ENCODE data around the gene PCDH9. TPM values are rescaled to one million over a fixed set of nuclear protein-coding genes. Genes with fewer than 3 reads are reported as not detected.

PCDH9 gene
- total RNA-seq, 2 experiments from 2014 or later = 0.14 to 0.21 TPM

- ChIA-PET CTCF (no interaction called here), POLR2A (no interaction called here)
- Mint-ChIP-seq H3K27ac (no peak overlapping the region), H3K9me3 (ENCODE audit: low read depth) (no peaks in the 10 kb centered on the region), H3K4me3 (no peak overlapping the region), H3K4me1 (no peaks in the 10 kb centered on the region), H3K36me3 (ENCODE audit: low read depth) (no peaks in the 10 kb centered on the region), H3K27me3 (no peaks in the 10 kb centered on the region)
- intact Hi-C loops (cut with DNase I, micrococcal nuclease) = no loop called here
- ATAC-seq (no peak), DNase-seq (no peak)
These were observed 36.2 kb downstream of the PCDH9 start for GRCh38 chr13:67193979-67194378.

GRCh38 chr13:67192751-67193150 is 37.4 kb downstream of the PCDH9 start:
- DNase-seq = no peak
- intact Hi-C loops (cut with DNase I, micrococcal nuclease) = no loop called here
- Mint-ChIP-seq H3K4me1 (no peaks in the 10 kb centered on the region), H3K9me3 (ENCODE audit: low read depth) (no peaks in the 10 kb centered on the region), H3K27ac (no peak overlapping the region), H3K36me3 (ENCODE audit: low read depth) (no peaks in the 10 kb centered on the region), H3K27me3 (no peaks in the 10 kb centered on the region), H3K4me3 (no peak overlapping the region)
- no peak for ATAC-seq
- CTCF ChIA-PET = no interaction called here
- POLR2A ChIA-PET = no interaction called here

- no peaks in the 10 kb centered on the region for H3K36me3 Mint-ChIP-seq (ENCODE audit: low read depth)
- H3K27ac Mint-ChIP-seq = no peak overlapping the region
- DNase-seq = no peak
- no peaks in the 10 kb centered on the region for H3K9me3 Mint-ChIP-seq (ENCODE audit: low read depth)
- H3K27me3 Mint-ChIP-seq = no peaks in the 10 kb centered on the region
- intact Hi-C loops (cut with DNase I, micrococcal nuclease) = no loop called here
- no peak overlapping the region for H3K4me3 Mint-ChIP-seq
- POLR2A ChIA-PET = no interaction called here
- CTCF ChIA-PET = interaction anchor here (0.7 kb wide), 1 partner anchor 693 kb away, joined by 3 read pairs; no protein-coding TSS in a partner anchor
- ATAC-seq = no peak
- peaks cover 4% of the 10 kb centered on the region for H3K4me1 Mint-ChIP-seq
These were observed 43.1 kb downstream of the PCDH9 start for GRCh38 chr13:67186995-67187569.

- Mint-ChIP-seq H3K9me3 (ENCODE audit: low read depth) (no peaks in the 10 kb centered on the region), H3K36me3 (ENCODE audit: low read depth) (no peaks in the 10 kb centered on the region), H3K4me3 (no peak overlapping the region), H3K27me3 (no peaks in the 10 kb centered on the region), H3K27ac (no peak overlapping the region), H3K4me1 (peaks cover 4% of the 10 kb centered on the region)
- intact Hi-C loops (cut with DNase I, micrococcal nuclease) = no loop called here
- ATAC-seq (no peak), DNase-seq (no peak)
- ChIA-PET POLR2A (no interaction called here), CTCF (no interaction called here)
These were observed 45.9 kb downstream of the PCDH9 start for GRCh38 chr13:67184247-67184646.

GRCh38 chr13:67183151-67183550 is 47.0 kb downstream of the PCDH9 start:
- DNase-seq (no peak), ATAC-seq (no peak)
- Mint-ChIP-seq H3K27ac (no peak overlapping the region), H3K36me3 (ENCODE audit: low read depth) (no peaks in the 10 kb centered on the region), H3K9me3 (ENCODE audit: low read depth) (no peaks in the 10 kb centered on the region), H3K4me3 (no peak overlapping the region), H3K4me1 (peaks cover 4% of the 10 kb centered on the region), H3K27me3 (no peaks in the 10 kb centered on the region)
- CTCF ChIA-PET = no interaction called here
- POLR2A ChIA-PET = interaction anchor here (0.6 kb wide), 1 partner anchor 20 kb away, joined by 7 read pairs; no protein-coding TSS in a partner anchor
- intact Hi-C loops (cut with DNase I, micrococcal nuclease) = no loop called here

GRCh38 chr13:67175836-67176459 is 54.2 kb downstream of the PCDH9 start:
- intact Hi-C loops (cut with DNase I, micrococcal nuclease) = no loop called here
- H3K4me1 Mint-ChIP-seq = no peaks in the 10 kb centered on the region
- H3K4me3 Mint-ChIP-seq = no peak overlapping the region
- no peak for ATAC-seq
- H3K9me3 Mint-ChIP-seq (ENCODE audit: low read depth) = no peaks in the 10 kb centered on the region
- no peaks in the 10 kb centered on the region for H3K27me3 Mint-ChIP-seq
- H3K27ac Mint-ChIP-seq = no peak overlapping the region
- H3K36me3 Mint-ChIP-seq (ENCODE audit: low read depth) = no peaks in the 10 kb centered on the region
- POLR2A ChIA-PET = no interaction called here
- no peak for DNase-seq
- CTCF ChIA-PET = no interaction called here

GRCh38 chr13:67168384-67168783 is 61.8 kb downstream of the PCDH9 start:
- H3K4me1 Mint-ChIP-seq = no peaks in the 10 kb centered on the region
- POLR2A ChIA-PET = interaction anchor here (0.6 kb wide), 1 partner anchor 1883 kb away, joined by 4 read pairs; no protein-coding TSS in a partner anchor
- no peak overlapping the region for H3K27ac Mint-ChIP-seq
- ATAC-seq (no peak), DNase-seq (no peak)
- H3K36me3 Mint-ChIP-seq (ENCODE audit: low read depth) = no peaks in the 10 kb centered on the region
- intact Hi-C loops (cut with DNase I, micrococcal nuclease) = no loop called here
- H3K27me3 Mint-ChIP-seq = no peaks in the 10 kb centered on the region
- H3K4me3 Mint-ChIP-seq = no peak overlapping the region
- CTCF ChIA-PET = no interaction called here
- H3K9me3 Mint-ChIP-seq (ENCODE audit: low read depth) = no peaks in the 10 kb centered on the region

- DNase-seq = no peak
- CTCF ChIA-PET = no interaction called here
- Mint-ChIP-seq H3K9me3 (ENCODE audit: low read depth) (no peaks in the 10 kb centered on the region), H3K27ac (no peak overlapping the region), H3K36me3 (ENCODE audit: low read depth) (no peaks in the 10 kb centered on the region), H3K27me3 (no peaks in the 10 kb centered on the region), H3K4me3 (no peak overlapping the region), H3K4me1 (no peaks in the 10 kb centered on the region)
- ATAC-seq = no peak
- intact Hi-C loops (cut with DNase I, micrococcal nuclease) = no loop called here
- POLR2A ChIA-PET = no interaction called here
These were observed 62.7 kb downstream of the PCDH9 start for GRCh38 chr13:67167420-67167819.

GRCh38 chr13:67161176-67161575 is 69.0 kb downstream of the PCDH9 start:
- ATAC-seq (no peak), DNase-seq (no peak)
- intact Hi-C loops (cut with DNase I, micrococcal nuclease) = no loop called here
- H3K27me3 Mint-ChIP-seq = no peaks in the 10 kb centered on the region
- H3K4me3 Mint-ChIP-seq = no peak overlapping the region
- no peaks in the 10 kb centered on the region for H3K36me3 Mint-ChIP-seq (ENCODE audit: low read depth)
- H3K9me3 Mint-ChIP-seq (ENCODE audit: low read depth) = no peaks in the 10 kb centered on the region
- no peaks in the 10 kb centered on the region for H3K4me1 Mint-ChIP-seq
- ChIA-PET POLR2A (interaction anchor here (0.6 kb wide), 1 partner anchor 64 kb away, joined by 4 read pairs; no protein-coding TSS in a partner anchor), CTCF (no interaction called here)
- no peak overlapping the region for H3K27ac Mint-ChIP-seq

GRCh38 chr13:67158903-67159302 is 71.2 kb downstream of the PCDH9 start:
- intact Hi-C loops (cut with DNase I, micrococcal nuclease) = no loop called here
- no peak for ATAC-seq
- Mint-ChIP-seq H3K36me3 (ENCODE audit: low read depth) (no peaks in the 10 kb centered on the region), H3K4me1 (no peaks in the 10 kb centered on the region), H3K4me3 (no peak overlapping the region), H3K27me3 (no peaks in the 10 kb centered on the region), H3K9me3 (ENCODE audit: low read depth) (no peaks in the 10 kb centered on the region), H3K27ac (no peak overlapping the region)
- ChIA-PET POLR2A (no interaction called here), CTCF (no interaction called here)
- DNase-seq = no peak

GRCh38 chr13:67156723-67157060 is 73.4 kb downstream of the PCDH9 start:
- intact Hi-C loops (cut with DNase I, micrococcal nuclease) = no loop called here
- Mint-ChIP-seq H3K4me3 (no peak overlapping the region), H3K9me3 (ENCODE audit: low read depth) (no peaks in the 10 kb centered on the region), H3K4me1 (no peaks in the 10 kb centered on the region), H3K27ac (no peak overlapping the region), H3K36me3 (ENCODE audit: low read depth) (no peaks in the 10 kb centered on the region), H3K27me3 (no peaks in the 10 kb centered on the region)
- ChIA-PET CTCF (no interaction called here), POLR2A (no interaction called here)
- DNase-seq = no peak
- ATAC-seq = no peak

- ATAC-seq (no peak), DNase-seq (no peak)
- no peaks in the 10 kb centered on the region for H3K4me1 Mint-ChIP-seq
- POLR2A ChIA-PET = no interaction called here
- intact Hi-C loops (cut with DNase I, micrococcal nuclease) = no loop called here
- H3K9me3 Mint-ChIP-seq (ENCODE audit: low read depth) = no peaks in the 10 kb centered on the region
- CTCF ChIA-PET = interaction anchor here (0.6 kb wide), 1 partner anchor 105 kb away, joined by 3 read pairs; no protein-coding TSS in a partner anchor
- no peaks in the 10 kb centered on the region for H3K27me3 Mint-ChIP-seq
- H3K36me3 Mint-ChIP-seq (ENCODE audit: low read depth) = no peaks in the 10 kb centered on the region
- no peak overlapping the region for H3K27ac Mint-ChIP-seq
- H3K4me3 Mint-ChIP-seq = no peak overlapping the region
These were observed 74.0 kb downstream of the PCDH9 start for GRCh38 chr13:67155898-67156722.
